ENCODE data around the gene TRABD2A. TPM values are rescaled to one million over a fixed set of nuclear protein-coding genes. Genes with fewer than 3 reads are reported as not detected.

TRABD2A gene, protein sequence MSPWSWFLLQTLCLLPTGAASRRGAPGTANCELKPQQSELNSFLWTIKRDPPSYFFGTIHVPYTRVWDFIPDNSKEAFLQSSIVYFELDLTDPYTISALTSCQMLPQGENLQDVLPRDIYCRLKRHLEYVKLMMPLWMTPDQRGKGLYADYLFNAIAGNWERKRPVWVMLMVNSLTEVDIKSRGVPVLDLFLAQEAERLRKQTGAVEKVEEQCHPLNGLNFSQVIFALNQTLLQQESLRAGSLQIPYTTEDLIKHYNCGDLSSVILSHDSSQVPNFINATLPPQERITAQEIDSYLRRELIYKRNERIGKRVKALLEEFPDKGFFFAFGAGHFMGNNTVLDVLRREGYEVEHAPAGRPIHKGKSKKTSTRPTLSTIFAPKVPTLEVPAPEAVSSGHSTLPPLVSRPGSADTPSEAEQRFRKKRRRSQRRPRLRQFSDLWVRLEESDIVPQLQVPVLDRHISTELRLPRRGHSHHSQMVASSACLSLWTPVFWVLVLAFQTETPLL
- total RNA-seq: 10 to 100 TPM in 2 of 4 donors, 1 to 10 TPM in 2; 2.4 to 16.8 (median 8.5) TPM

GRCh38 chr2:84880645-84881521, at the start of gene TRABD2A:
TRABD2A (minus strand) TSS chr2:84881084; CDS start chr2:84881039, 45 bp downstream.
- TF ChIP-seq, protein P1, sequence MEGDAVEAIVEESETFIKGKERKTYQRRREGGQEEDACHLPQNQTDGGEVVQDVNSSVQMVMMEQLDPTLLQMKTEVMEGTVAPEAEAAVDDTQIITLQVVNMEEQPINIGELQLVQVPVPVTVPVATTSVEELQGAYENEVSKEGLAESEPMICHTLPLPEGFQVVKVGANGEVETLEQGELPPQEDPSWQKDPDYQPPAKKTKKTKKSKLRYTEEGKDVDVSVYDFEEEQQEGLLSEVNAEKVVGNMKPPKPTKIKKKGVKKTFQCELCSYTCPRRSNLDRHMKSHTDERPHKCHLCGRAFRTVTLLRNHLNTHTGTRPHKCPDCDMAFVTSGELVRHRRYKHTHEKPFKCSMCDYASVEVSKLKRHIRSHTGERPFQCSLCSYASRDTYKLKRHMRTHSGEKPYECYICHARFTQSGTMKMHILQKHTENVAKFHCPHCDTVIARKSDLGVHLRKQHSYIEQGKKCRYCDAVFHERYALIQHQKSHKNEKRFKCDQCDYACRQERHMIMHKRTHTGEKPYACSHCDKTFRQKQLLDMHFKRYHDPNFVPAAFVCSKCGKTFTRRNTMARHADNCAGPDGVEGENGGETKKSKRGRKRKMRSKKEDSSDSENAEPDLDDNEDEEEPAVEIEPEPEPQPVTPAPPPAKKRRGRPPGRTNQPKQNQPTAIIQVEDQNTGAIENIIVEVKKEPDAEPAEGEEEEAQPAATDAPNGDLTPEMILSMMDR (IDR thresholded peaks at IDR 0.05; ENCODE audit: low read depth): no peak

GRCh38 chr2:84927275-84927627, 46.4 kb upstream of the TRABD2A start:
- TF ChIP-seq, protein P1 (IDR thresholded peaks at IDR 0.05; ENCODE audit: low read depth): no peak

- TF ChIP-seq, protein P1 (IDR thresholded peaks at IDR 0.05; ENCODE audit: low read depth): no peak
Measured at GRCh38 chr2:84925724-84926376, 45.0 kb upstream of the TRABD2A start.

- TF ChIP-seq, protein P1 (IDR thresholded peaks at IDR 0.05; ENCODE audit: low read depth): no peak
Measured at GRCh38 chr2:84925336-84925723, 44.4 kb upstream of the TRABD2A start.

GRCh38 chr2:84924173-84925106, 43.6 kb upstream of the TRABD2A start:
- TF ChIP-seq, protein P1 (IDR thresholded peaks at IDR 0.05; ENCODE audit: low read depth): no peak

- TF ChIP-seq, protein P1 (IDR thresholded peaks at IDR 0.05; ENCODE audit: low read depth): no peak
Measured at GRCh38 chr2:84923009-84923408, 42.1 kb upstream of the TRABD2A start.
